B cell (primary cell): ENCODE data around the gene P3R3URF. TPM values are rescaled to one million over a fixed set of nuclear protein-coding genes. Genes with fewer than 3 reads are reported as not detected.

Experiments used
- ATAC-seq: fragments of 200-7000 bp; cut with Tn5 transposase; one replicate; pipeline ENCODE4 v1.10.0; 2021; ENCODE audit warnings: low read depth, mild to moderate bottlenecking, moderate number of reproducible peaks, moderate library complexity
- CTCF ChIA-PET: fragments of 350-600 bp; sonication (Branson Sonifier 250); formaldehyde crosslinking; loops from one replicate; lab custom pipeline; 2021; ENCODE audit warnings: antibody characterized with exemption, inconsistent platforms; lab: Charles Lee
- POLR2A ChIA-PET: fragments of 350-600 bp; sonication (Branson Sonifier 250); formaldehyde crosslinking; loops from one replicate; lab custom pipeline; 2021; ENCODE audit warnings: antibody characterized with exemption; lab: Charles Lee
- DNase-seq: peaks from one replicate; pipeline ENCODE4 v3.0.0; 2013
- H2AFZ ChIP-seq: 2 replicates; pipeline ENCODE4 v1.6.1; 2012; ENCODE audit warnings: mild to moderate bottlenecking, low read depth, low read length; ENCODE audit not compliant: insufficient read depth, poor library complexity, severe bottlenecking
- H3K27ac ChIP-seq, 2 donors: 1 replicate in 1 of 2; 2 replicates in 1 of 2; pipeline ENCODE4 v1.5.1; 2012 to 2013; ENCODE audit warnings: low read length in 2 of 2, mild to moderate bottlenecking in 2 of 2, moderate library complexity in 1 of 2
- H3K27me3 ChIP-seq, 4 experiments: fragments of 200-600 bp in 1 of 4; sonication (generic) in 1 of 4; replicated peaks in 1 of 4; 1 replicate in 2 of 4; 2 replicates in 2 of 4; pipeline versions ENCODE4 v1.6.1 to v1.7.0; 2013 to 2016; ENCODE audit warnings: low read length in 3 of 4, mild to moderate bottlenecking in 2 of 4, mixed read lengths in 1 of 4, moderate library complexity in 1 of 4; ENCODE audit not compliant: insufficient read depth in 4 of 4, control insufficient read depth in 3 of 4; ENCODE audit errors: control extremely low read depth in 1 of 4
- H3K36me3 ChIP-seq, 2 experiments: replicated peaks in 1 of 2; 1 replicate in 1 of 2; 2 replicates in 1 of 2; pipeline versions ENCODE4 v1.6.1 to v1.7.1; 2013; ENCODE audit warnings: low read length in 1 of 2; ENCODE audit not compliant: insufficient read depth in 2 of 2, control insufficient read depth in 1 of 2; ENCODE audit errors: control extremely low read depth in 1 of 2, extremely low read depth in 1 of 2
- H3K4me1 ChIP-seq, 2 donors: fragments of 200-600 bp in 1 of 2; sonication (generic) in 1 of 2; 1 replicate in 1 of 2; 2 replicates in 1 of 2; pipeline versions ENCODE4 v1.5.1 to v1.6.1; 2013 to 2017; ENCODE audit warnings: low read length in 2 of 2; ENCODE audit not compliant: control insufficient read depth in 2 of 2, insufficient read depth in 2 of 2
- H3K4me2 ChIP-seq: replicated peaks from 2 replicates; pipeline ENCODE3; 2012; ENCODE audit warnings: mild to moderate bottlenecking, low read depth, low read length; ENCODE audit not compliant: poor library complexity, severe bottlenecking
- H3K4me3 ChIP-seq, 5 experiments: fragments of 200-600 bp in 1 of 5; sonication (generic) in 1 of 5; 1 replicate in 3 of 5; 2 replicates in 2 of 5; pipeline versions ENCODE4 v1.5.1 to v1.7.0; 2011 to 2016; ENCODE audit warnings: low read length in 4 of 5, mild to moderate bottlenecking in 4 of 5, low read depth in 2 of 5, control low read depth in 1 of 5, moderate library complexity in 1 of 5; ENCODE audit not compliant: insufficient read depth in 1 of 5; ENCODE audit errors: control extremely low read depth in 1 of 5, extremely low read depth in 1 of 5
- H3K79me2 ChIP-seq: fragments of 200-600 bp; sonication (generic); one replicate; pipeline ENCODE4 v1.6.0; 2016; ENCODE audit warnings: low read length; ENCODE audit not compliant: control insufficient read depth, insufficient read depth
- H3K9ac ChIP-seq: fragments of 200-600 bp; sonication (generic); 2 replicates; pipeline ENCODE4 v1.6.1; 2017; ENCODE audit warnings: mild to moderate bottlenecking, low read length, moderate library complexity
- H3K9me3 ChIP-seq, 3 donors: one replicate each; pipeline versions ENCODE4 v1.6.1 to v1.7.1; 2013; ENCODE audit warnings: low read length in 2 of 3; ENCODE audit not compliant: control insufficient read depth in 2 of 3, insufficient read depth in 1 of 3; ENCODE audit errors: control extremely low read depth in 1 of 3
- H4K20me1 ChIP-seq: 2 replicates; pipeline ENCODE4 v1.6.0; 2012; ENCODE audit warnings: mild to moderate bottlenecking, low read length; ENCODE audit not compliant: insufficient read depth, control insufficient read depth, poor library complexity, severe bottlenecking
- H3K27ac Mint-ChIP-seq: one replicate; pipeline ENCODE4 v1.8.0; 2021; ENCODE audit warnings: mixed read lengths
- H3K27me3 Mint-ChIP-seq: one replicate; pipeline ENCODE4 v1.8.0; 2021; ENCODE audit warnings: mixed read lengths
- H3K4me1 Mint-ChIP-seq: one replicate; pipeline ENCODE4 v1.8.0; 2021; ENCODE audit warnings: mixed read lengths
- H3K4me3 Mint-ChIP-seq: one replicate; pipeline ENCODE4 v1.8.0; 2021; ENCODE audit warnings: mixed read lengths
- H3K9me3 Mint-ChIP-seq: one replicate; pipeline ENCODE4 v1.8.0; 2022; ENCODE audit warnings: mixed read lengths; ENCODE audit not compliant: insufficient read depth
- EZH2 ChIP-seq: IDR thresholded peaks from 2 replicates; pipeline ENCODE4 v1.6.1; 2012; ENCODE audit warnings: borderline replicate concordance, low read depth, mild to moderate bottlenecking, moderate library complexity, low read length; ENCODE audit not compliant: insufficient read depth, poor library complexity, severe bottlenecking
- WGBS: methylation state at CpG from one replicate; pipeline ENCODE4 v1.1.5; 2013; ENCODE audit warnings: missing lambda C conversion rate; ENCODE audit not compliant: insufficient coverage; 5-methylcytosine and 5-hydroxymethylcytosine counted together
- intact Hi-C: fragments of 100-400 bp; cut with micrococcal nuclease; formaldehyde crosslinking; loops from one replicate; pipeline ENCODE4 v1.10.0; 2022
- polyA plus RNA-seq: library from polyadenylated mRNA; depleted of rRNA; stranded (reverse); fragments of >200 nt; gene quantifications from 2 replicates; pipeline ENCODE4 v1.2.3, GENCODE V29; 2012
- total RNA-seq, 2 donors: library from RNA; stranded (reverse); fragments of 120-200 nt in 1 of 2; gene quantifications; 1 replicate in 1 of 2; 2 replicates in 1 of 2; pipeline versions ENCODE4 v1.2.3 to v1.2.4, GENCODE V29; 2013 to 2022
- TF ChIP-seq, protein P1 (sequence below): fragments of 200-600 bp; IDR thresholded peaks from one replicate; pipeline ENCODE4 v1.8.0; 2022; ENCODE audit warnings: antibody characterized with exemption, mild to moderate bottlenecking

Gene P3R3URF
- total and polyA plus RNA-seq, 2 donors (not counting 1 experiment from before 2014, with no cell fraction given) = not detected

DNA sequence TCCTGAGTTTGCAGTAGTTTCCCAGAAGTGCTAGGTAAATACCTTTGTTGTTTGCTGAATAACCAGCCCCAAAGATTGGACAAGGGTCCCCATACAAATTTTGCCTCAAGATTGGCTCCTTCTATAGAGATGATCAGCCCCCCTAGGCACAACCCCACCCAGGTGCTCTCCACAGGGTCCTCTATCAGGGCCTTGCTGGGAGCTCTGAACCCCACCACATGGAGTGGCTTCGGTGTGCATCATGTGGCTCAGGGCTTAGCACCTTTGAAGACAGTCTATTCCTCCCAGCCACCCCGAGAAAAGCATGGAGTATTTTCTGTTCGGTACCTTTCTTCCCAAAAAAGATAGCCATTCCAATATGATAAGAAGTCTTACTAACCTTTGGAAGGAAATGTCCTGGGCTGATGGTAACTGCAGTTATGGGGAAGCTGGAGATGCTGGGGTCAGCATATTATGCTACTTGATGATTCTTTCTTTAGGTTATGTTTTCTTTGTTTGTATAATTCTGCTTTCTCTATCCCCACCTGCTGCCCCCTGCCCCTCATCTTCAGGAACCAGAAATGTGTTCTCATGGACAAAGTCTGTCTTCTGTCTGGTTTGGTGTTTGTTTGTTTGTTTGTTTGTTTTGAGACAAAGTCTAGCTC lies 6.4 kb downstream of the P3R3URF start:
- Histone ChIP-seq H2AFZ (no peak overlapping the region), H3K27me3 (peaks cover 0 to 17% (median 0%) of the 10 kb centered on the region in 4 experiments), H4K20me1 (no peaks in the 10 kb centered on the region), H3K4me2 (no peak overlapping the region), H3K4me3 (no peak overlapping the region), H3K9ac (no peak overlapping the region), H3K36me3 (no peaks in the 10 kb centered on the region), H3K27ac (no peak overlapping the region), H3K79me2 (no peaks in the 10 kb centered on the region), H3K4me1 (peaks cover 18 to 39% of the 10 kb centered on the region in 2 donors), H3K9me3 (no peaks in the 10 kb centered on the region)
- no peaks in the 10 kb centered on the region for H3K9me3 Mint-ChIP-seq
- H3K27me3 Mint-ChIP-seq = peaks cover 12% of the 10 kb centered on the region
- no peak overlapping the region for H3K4me3 Mint-ChIP-seq
- WGBS = 100% methylated on average over 1 of the region's 3 CpGs
- intact Hi-C loops = no loop called here
- POLR2A ChIA-PET = no interaction called here
- peaks cover 29% of the 10 kb centered on the region for H3K4me1 Mint-ChIP-seq
- H3K27ac Mint-ChIP-seq = no peak overlapping the region
- DNase-seq (no peak), ATAC-seq (no peak)
- TF ChIP-seq, protein P1, sequence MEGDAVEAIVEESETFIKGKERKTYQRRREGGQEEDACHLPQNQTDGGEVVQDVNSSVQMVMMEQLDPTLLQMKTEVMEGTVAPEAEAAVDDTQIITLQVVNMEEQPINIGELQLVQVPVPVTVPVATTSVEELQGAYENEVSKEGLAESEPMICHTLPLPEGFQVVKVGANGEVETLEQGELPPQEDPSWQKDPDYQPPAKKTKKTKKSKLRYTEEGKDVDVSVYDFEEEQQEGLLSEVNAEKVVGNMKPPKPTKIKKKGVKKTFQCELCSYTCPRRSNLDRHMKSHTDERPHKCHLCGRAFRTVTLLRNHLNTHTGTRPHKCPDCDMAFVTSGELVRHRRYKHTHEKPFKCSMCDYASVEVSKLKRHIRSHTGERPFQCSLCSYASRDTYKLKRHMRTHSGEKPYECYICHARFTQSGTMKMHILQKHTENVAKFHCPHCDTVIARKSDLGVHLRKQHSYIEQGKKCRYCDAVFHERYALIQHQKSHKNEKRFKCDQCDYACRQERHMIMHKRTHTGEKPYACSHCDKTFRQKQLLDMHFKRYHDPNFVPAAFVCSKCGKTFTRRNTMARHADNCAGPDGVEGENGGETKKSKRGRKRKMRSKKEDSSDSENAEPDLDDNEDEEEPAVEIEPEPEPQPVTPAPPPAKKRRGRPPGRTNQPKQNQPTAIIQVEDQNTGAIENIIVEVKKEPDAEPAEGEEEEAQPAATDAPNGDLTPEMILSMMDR = no peak
- no peak for TF ChIP-seq EZH2
- CTCF ChIA-PET = no interaction called here

DNA sequence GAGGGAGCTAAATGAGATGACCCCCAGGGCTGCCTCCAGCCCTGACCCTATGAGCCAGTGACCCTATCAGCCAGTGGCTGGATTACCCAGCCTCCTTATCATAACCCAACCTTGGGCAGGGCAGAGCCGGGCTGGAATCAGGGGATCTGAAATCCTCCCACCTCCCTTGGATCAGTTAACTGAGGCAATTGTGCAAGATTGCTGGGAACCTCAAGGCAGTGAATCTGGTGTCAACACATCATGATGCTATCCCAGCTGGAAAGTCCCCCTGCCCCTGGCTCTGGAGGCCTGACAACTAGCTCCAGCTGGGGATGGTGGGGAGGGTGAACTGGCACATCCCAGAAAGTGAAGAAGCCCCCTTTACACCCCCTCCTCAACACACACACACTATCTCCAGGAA lies 7.8 kb downstream of the P3R3URF start:
- H3K9me3 ChIP-seq = no peaks in the 10 kb centered on the region
- H3K27ac ChIP-seq = no peak overlapping the region
- ATAC-seq = no peak
- no peak for TF ChIP-seq EZH2
- TF ChIP-seq, protein P1 = no peak
- no peaks in the 10 kb centered on the region for H4K20me1 ChIP-seq
- H2AFZ ChIP-seq = no peak overlapping the region
- POLR2A ChIA-PET = no interaction called here
- Mint-ChIP-seq H3K4me3 (peak overlapping the region; percentile 8), H3K9me3 (no peaks in the 10 kb centered on the region), H3K27me3 (peaks cover 21% of the 10 kb centered on the region), H3K4me1 (peaks cover 30% of the 10 kb centered on the region), H3K27ac (no peak overlapping the region)
- CTCF ChIA-PET = interaction anchor here (1.7 kb wide), 1 partner anchor 119 kb away, joined by 3 read pairs; no protein-coding TSS in a partner anchor
- no peaks in the 10 kb centered on the region for H3K79me2 ChIP-seq
- H3K9ac ChIP-seq = no peak overlapping the region
- H3K4me3 ChIP-seq = no peak overlapping the region
- H3K4me2 ChIP-seq = no peak overlapping the region
- DNase-seq = no peak
- H3K4me1 ChIP-seq = peaks cover 18 to 34% of the 10 kb centered on the region in 2 donors
- peaks cover 0 to 17% (median 0%) of the 10 kb centered on the region in 4 experiments for H3K27me3 ChIP-seq
- WGBS = 88% methylated on average over 1 of the region's 1 CpG
- no peaks in the 10 kb centered on the region for H3K36me3 ChIP-seq
- intact Hi-C loops = no loop called here
